ENCODE data around the gene HOXA13. TPM values are rescaled to one million over a fixed set of nuclear protein-coding genes. Genes with fewer than 3 reads are reported as not detected.

Gene HOXA13
- total RNA-seq, 2 experiments from 2014 or later = 0.32 to 0.54 TPM

- DNase-seq (ENCODE audit: low spot score) = no peak
- no peaks in the 10 kb centered on the region for H3K9me2 ChIP-seq (ENCODE audit: insufficient read depth, low read length)
- H2AFZ ChIP-seq (ENCODE audit: low read length) = no peak overlapping the region
- intact Hi-C loops (cut with micrococcal nuclease; ENCODE audit: unreplicated experiment) = loop anchor here (5.0 kb wide), 2 partner anchors 497 to 662 kb away; no protein-coding TSS in a partner anchor
- no peak overlapping the region for H3K4me3 ChIP-seq (ENCODE audit: low read depth, low read length, poor library complexity, severe bottlenecking)
- H3K9me3 ChIP-seq (ENCODE audit: low read length) = no peaks in the 10 kb centered on the region
- TF ChIP-seq EZH2phosphoT487 (IDR thresholded peaks at IDR 0.05; ENCODE audit: borderline replicate concordance, low read depth, low read length) = no peak
- TF ChIP-seq CTCF (conservative IDR thresholded peaks at IDR 0.05; ENCODE audit: low read length) = no peak
- H3K27ac ChIP-seq (ENCODE audit: low read depth, low read length, poor library complexity, severe bottlenecking) = no peak overlapping the region
- H3K79me2 ChIP-seq (ENCODE audit: insufficient read depth, low read depth, low read length) = no peaks in the 10 kb centered on the region
- POLR2A ChIA-PET = no interaction called here
- no TSS peak for BruUV-seq (replicated peaks)
- H3K36me3 ChIP-seq (ENCODE audit: insufficient read depth, low read length) = no peaks in the 10 kb centered on the region
- H3K4me2 ChIP-seq (ENCODE audit: low read length) = no peak overlapping the region
- CTCF ChIA-PET (ENCODE audit: unreplicated experiment) = no interaction called here
- H3K4me1 ChIP-seq (ENCODE audit: insufficient read depth, low read length, poor library complexity, severe bottlenecking) = peaks cover 6% of the 10 kb centered on the region
- H4K20me1 ChIP-seq (ENCODE audit: insufficient read depth, low read length) = no peaks in the 10 kb centered on the region
Observed at GRCh38 chr7:27164045-27164366, 35.9 kb downstream of the HOXA13 start.

GRCh38 chr7:27163288-27164044 is 36.4 kb downstream of the HOXA13 start:
- POLR2A ChIA-PET = interaction anchor here (1.0 to 1.3 kb wide), 2 partner anchors 14 to 424 kb away, joined by 4 read pairs; no protein-coding TSS in a partner anchor
- Histone ChIP-seq H3K9me2 (ENCODE audit: insufficient read depth, low read length) (no peaks in the 10 kb centered on the region), H3K79me2 (ENCODE audit: insufficient read depth, low read depth, low read length) (no peaks in the 10 kb centered on the region), H2AFZ (ENCODE audit: low read length) (no peak overlapping the region), H3K36me3 (ENCODE audit: insufficient read depth, low read length) (no peaks in the 10 kb centered on the region), H3K27ac (ENCODE audit: low read depth, low read length, poor library complexity, severe bottlenecking) (no peak overlapping the region), H3K4me3 (ENCODE audit: low read depth, low read length, poor library complexity, severe bottlenecking) (no peak overlapping the region), H3K9me3 (ENCODE audit: low read length) (no peaks in the 10 kb centered on the region), H3K4me2 (ENCODE audit: low read length) (no peak overlapping the region), H4K20me1 (ENCODE audit: insufficient read depth, low read length) (no peaks in the 10 kb centered on the region), H3K4me1 (ENCODE audit: insufficient read depth, low read length, poor library complexity, severe bottlenecking) (peaks cover 6% of the 10 kb centered on the region)
- no TSS peak for BruUV-seq (replicated peaks)
- TF ChIP-seq EZH2phosphoT487 (IDR thresholded peaks at IDR 0.05; ENCODE audit: borderline replicate concordance, low read depth, low read length) (no peak), CTCF (conservative IDR thresholded peaks at IDR 0.05; ENCODE audit: low read length) (no peak)
- CTCF ChIA-PET (ENCODE audit: unreplicated experiment) = no interaction called here
- intact Hi-C loops (cut with micrococcal nuclease; ENCODE audit: unreplicated experiment) = loop anchor here (5.0 kb wide), 2 partner anchors 496 to 661 kb away; no protein-coding TSS in a partner anchor
- DNase-seq (ENCODE audit: low spot score) = no peak

Measured in OCI-LY7 (cell line).